Transverse colon (tissue), 4 donors: ENCODE measurements around the gene SVBP.

Source experiments
- EP300 ChIP-seq: sonication (generic); formaldehyde crosslinking; IDR thresholded peaks from one replicate; pipeline ENCODE4 v1.6.1; 2017; ENCODE audit warnings: antibody characterized with exemption, low read depth
- POLR2A ChIP-seq: fragments of 450-650 bp; IDR thresholded peaks from one replicate; pipeline ENCODE4 v1.6.1; 2016; ENCODE audit warnings: antibody characterized with exemption, mild to moderate bottlenecking, moderate library complexity
- POLR2AphosphoS5 ChIP-seq, 3 donors: sonication (generic); formaldehyde crosslinking; IDR thresholded peaks; one replicate each; pipeline ENCODE4 v1.6.1; 2016; ENCODE audit warnings: antibody characterized with exemption in 3 of 3
- TF ChIP-seq, protein P1 (sequence below), 5 experiments: fragments of 200-600 bp in 3 of 5; fragments of 450-650 bp in 2 of 5; sonication (generic) in 3 of 5; IDR thresholded peaks; 1 replicate in 2 of 5; 2 replicates in 3 of 5; pipeline ENCODE4 v1.5.1; 2016 to 2017; ENCODE audit warnings: antibody characterized with exemption in 5 of 5, inconsistent platforms in 3 of 5, mild to moderate bottlenecking in 2 of 5, moderate library complexity in 1 of 5

- TF ChIP-seq POLR2A (no peak), EP300 (no peak), POLR2AphosphoS5 (IDR thresholded peaks at IDR 0.05) (no peak)
- TF ChIP-seq, protein P1, sequence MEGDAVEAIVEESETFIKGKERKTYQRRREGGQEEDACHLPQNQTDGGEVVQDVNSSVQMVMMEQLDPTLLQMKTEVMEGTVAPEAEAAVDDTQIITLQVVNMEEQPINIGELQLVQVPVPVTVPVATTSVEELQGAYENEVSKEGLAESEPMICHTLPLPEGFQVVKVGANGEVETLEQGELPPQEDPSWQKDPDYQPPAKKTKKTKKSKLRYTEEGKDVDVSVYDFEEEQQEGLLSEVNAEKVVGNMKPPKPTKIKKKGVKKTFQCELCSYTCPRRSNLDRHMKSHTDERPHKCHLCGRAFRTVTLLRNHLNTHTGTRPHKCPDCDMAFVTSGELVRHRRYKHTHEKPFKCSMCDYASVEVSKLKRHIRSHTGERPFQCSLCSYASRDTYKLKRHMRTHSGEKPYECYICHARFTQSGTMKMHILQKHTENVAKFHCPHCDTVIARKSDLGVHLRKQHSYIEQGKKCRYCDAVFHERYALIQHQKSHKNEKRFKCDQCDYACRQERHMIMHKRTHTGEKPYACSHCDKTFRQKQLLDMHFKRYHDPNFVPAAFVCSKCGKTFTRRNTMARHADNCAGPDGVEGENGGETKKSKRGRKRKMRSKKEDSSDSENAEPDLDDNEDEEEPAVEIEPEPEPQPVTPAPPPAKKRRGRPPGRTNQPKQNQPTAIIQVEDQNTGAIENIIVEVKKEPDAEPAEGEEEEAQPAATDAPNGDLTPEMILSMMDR (IDR thresholded peaks at IDR 0.05), result no peak
These were observed 49.6 kb downstream of the SVBP start for GRCh38 chr1:42767510-42768000.
